GM06990 (cell line): ENCODE data around the gene MTUS2.

Experiments
- DNase-seq: peaks from one replicate; pipeline ENCODE4 v3.0.0-alpha.2; 2011; ENCODE audit not compliant: insufficient read length; ENCODE audit errors: extremely low read depth
- H3K27me3 ChIP-seq: replicated peaks from 2 replicates; pipeline ENCODE4 v1.6.0; 2011; ENCODE audit warnings: low read length; ENCODE audit not compliant: control insufficient read depth, insufficient read depth
- H3K36me3 ChIP-seq: 2 replicates; pipeline ENCODE4 v1.5.1; 2011; ENCODE audit warnings: low read length; ENCODE audit not compliant: control insufficient read depth, insufficient read depth
- H3K4me3 ChIP-seq: replicated peaks from 2 replicates; pipeline ENCODE4 v1.5.1; 2011; ENCODE audit warnings: low read depth, mild to moderate bottlenecking, control low read depth, low read length
- TF ChIP-seq, protein P1 (sequence below): IDR thresholded peaks from 2 replicates; pipeline ENCODE4 v1.5.1; 2011; ENCODE audit warnings: low read length, control low read depth, mild to moderate bottlenecking, inconsistent platforms; ENCODE audit not compliant: insufficient read depth, poor library complexity, severe bottlenecking

The MTUS2 gene

DNA sequence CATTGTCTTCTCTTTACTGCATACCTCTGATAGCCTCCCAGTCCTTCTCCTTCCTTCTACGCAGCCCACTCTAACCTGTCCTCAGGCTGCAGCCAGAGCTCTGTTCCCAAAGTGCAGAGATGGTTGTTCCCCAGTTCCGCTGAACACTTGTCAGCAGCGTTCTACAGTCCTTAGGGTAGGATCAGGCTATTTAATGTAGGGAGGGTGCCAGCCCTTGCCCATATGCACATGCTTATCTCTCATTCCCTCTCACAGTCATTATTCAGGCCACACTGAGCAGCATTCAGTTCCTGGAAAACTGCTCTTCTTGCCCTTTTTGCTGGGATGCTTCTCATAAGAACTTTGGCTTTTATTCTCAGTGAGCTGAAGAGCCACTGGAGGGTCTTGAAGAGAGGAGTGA, 180.7 kb downstream of the MTUS2 start:
- Histone ChIP-seq H3K36me3 (no peaks in the 10 kb centered on the region), H3K27me3 (no peaks in the 10 kb centered on the region; the same call in 1 of the 2 replicates), H3K4me3 (no peak overlapping the region)
- no peak for DNase-seq
- TF ChIP-seq, protein P1, sequence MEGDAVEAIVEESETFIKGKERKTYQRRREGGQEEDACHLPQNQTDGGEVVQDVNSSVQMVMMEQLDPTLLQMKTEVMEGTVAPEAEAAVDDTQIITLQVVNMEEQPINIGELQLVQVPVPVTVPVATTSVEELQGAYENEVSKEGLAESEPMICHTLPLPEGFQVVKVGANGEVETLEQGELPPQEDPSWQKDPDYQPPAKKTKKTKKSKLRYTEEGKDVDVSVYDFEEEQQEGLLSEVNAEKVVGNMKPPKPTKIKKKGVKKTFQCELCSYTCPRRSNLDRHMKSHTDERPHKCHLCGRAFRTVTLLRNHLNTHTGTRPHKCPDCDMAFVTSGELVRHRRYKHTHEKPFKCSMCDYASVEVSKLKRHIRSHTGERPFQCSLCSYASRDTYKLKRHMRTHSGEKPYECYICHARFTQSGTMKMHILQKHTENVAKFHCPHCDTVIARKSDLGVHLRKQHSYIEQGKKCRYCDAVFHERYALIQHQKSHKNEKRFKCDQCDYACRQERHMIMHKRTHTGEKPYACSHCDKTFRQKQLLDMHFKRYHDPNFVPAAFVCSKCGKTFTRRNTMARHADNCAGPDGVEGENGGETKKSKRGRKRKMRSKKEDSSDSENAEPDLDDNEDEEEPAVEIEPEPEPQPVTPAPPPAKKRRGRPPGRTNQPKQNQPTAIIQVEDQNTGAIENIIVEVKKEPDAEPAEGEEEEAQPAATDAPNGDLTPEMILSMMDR, result no peak

- TF ChIP-seq, protein P1, result no peak
These were observed 185.1 kb downstream of the MTUS2 start for GRCh38 chr13:29005035-29005762.

GRCh38 chr13:29005763-29006120, 185.6 kb downstream of the MTUS2 start:
- Histone ChIP-seq H3K27me3 (no peaks in the 10 kb centered on the region; the same call in 1 of the 2 replicates), H3K4me3 (no peak overlapping the region), H3K36me3 (no peaks in the 10 kb centered on the region)
- no peak for DNase-seq
- TF ChIP-seq, protein P1, result no peak

More at GRCh38 chr13:29005035-29005762, 185.1 kb downstream of the MTUS2 start:
- Histone ChIP-seq H3K36me3 (no peaks in the 10 kb centered on the region), H3K27me3 (no peaks in the 10 kb centered on the region; the same call in 1 of the 2 replicates), H3K4me3 (no peak overlapping the region)
- no peak for DNase-seq

DNA sequence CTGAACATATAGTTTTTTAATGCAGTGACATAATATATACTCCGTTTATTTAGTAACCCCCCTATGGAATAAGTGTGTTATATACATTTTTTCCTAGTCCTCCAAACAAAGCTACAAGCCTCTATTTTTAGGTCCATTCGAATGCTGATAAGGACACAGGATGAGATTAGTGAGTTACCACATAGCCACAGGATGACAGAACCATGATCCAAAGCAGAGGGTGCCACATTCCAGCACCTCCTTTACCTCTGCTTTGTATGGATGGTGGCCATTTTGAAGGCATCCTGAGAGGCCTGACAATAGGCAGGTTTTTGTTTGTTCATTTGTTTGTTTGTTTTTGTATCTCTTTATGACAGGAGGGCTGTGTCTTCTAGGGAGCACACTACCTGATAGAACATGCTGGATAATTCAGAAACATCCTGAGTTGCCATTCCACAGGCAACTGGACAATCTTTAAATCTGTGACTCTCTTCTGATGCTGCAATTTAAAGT, 186.3 kb downstream of the MTUS2 start:
- DNase-seq, result no peak
- H3K36me3 ChIP-seq, result no peaks in the 10 kb centered on the region
- no peak overlapping the region for H3K4me3 ChIP-seq
- TF ChIP-seq, protein P1, result no peak
- no peaks in the 10 kb centered on the region; the same call in 1 of the 2 replicates for H3K27me3 ChIP-seq

DNA sequence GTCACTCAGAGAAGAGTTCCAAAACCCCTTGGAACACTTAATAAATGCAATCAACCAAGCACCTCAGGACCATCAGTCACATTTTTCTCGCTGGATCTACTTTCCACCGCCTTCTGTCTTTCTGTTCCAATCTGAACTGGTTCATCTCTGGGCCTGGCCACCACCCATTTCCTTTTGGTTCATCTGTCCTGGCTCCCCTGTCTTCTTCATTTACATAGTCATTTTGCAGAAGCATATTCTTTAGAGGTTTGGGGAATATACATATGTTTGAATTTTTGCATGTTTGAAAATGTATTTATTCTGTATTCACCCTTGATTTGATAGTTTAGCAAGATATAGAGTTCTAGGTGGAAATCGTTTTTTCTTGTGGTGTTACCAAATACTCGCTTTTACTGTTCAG, 188.2 kb downstream of the MTUS2 start:
- TF ChIP-seq, protein P1, result no peak
- Histone ChIP-seq H3K36me3 (no peaks in the 10 kb centered on the region), H3K27me3 (no peaks in the 10 kb centered on the region; the same call in 1 of the 2 replicates), H3K4me3 (no peak overlapping the region)
- no peak for DNase-seq
